ENCODE results near the gene LTV1.
"Not testable (repeated sequence)": the region's sequence is repeated elsewhere in the genome, so short reads cannot be mapped to it uniquely, and the experiment has no call there.

Gene LTV1

GRCh38 chr6:143843677-143843999 lies 500 bp downstream of the LTV1 start:
- no peak for DNase-seq

- DNase-seq = no peak
Measured at GRCh38 chr6:143844006-143844405, 868 bp downstream of the LTV1 start.

- DNase-seq = no peak
Measured at GRCh38 chr6:143845033-143845432, 1.9 kb downstream of the LTV1 start.

GRCh38 chr6:143851706-143852105 lies 8.6 kb downstream of the LTV1 start:
- DNase-seq = not testable (repeated sequence)

GRCh38 chr6:143855057-143855456 lies 11.9 kb downstream of the LTV1 start:
- not testable (repeated sequence) for DNase-seq

- DNase-seq = not testable (repeated sequence)
Measured at GRCh38 chr6:143856762-143857161, 13.6 kb downstream of the LTV1 start.

- no peak for DNase-seq
Measured at GRCh38 chr6:143857651-143858050, 14.5 kb downstream of the LTV1 start.

GRCh38 chr6:143859891-143860660 lies 16.9 kb downstream of the LTV1 start:
- no peak for DNase-seq

- no peak for DNase-seq
Measured at GRCh38 chr6:143863771-143864170, 20.6 kb downstream of the LTV1 start.

- no peak for DNase-seq
Measured at GRCh38 chr6:143864234-143864633, 21.1 kb downstream of the LTV1 start, which contains the start of gene ZC2HC1B. Gene ZC2HC1B, plus strand, starts transcription at chr6:143864474. Its CDS starts 66 bp downstream, at chr6:143864540.

GRCh38 chr6:143867236-143867635 lies 24.1 kb downstream of the LTV1 start:
- no peak for DNase-seq

GRCh38 chr6:143868808-143869207 lies 25.7 kb downstream of the LTV1 start:
- not testable (repeated sequence) for DNase-seq

GRCh38 chr6:143871202-143871730 lies 28.1 kb downstream of the LTV1 start:
- DNase-seq = not testable (repeated sequence)

- no peak for DNase-seq
Measured at GRCh38 chr6:143872201-143872600, 29.1 kb downstream of the LTV1 start.

- not testable (repeated sequence) for DNase-seq
Measured at GRCh38 chr6:143873600-143873999, 30.5 kb downstream of the LTV1 start.

GRCh38 chr6:143874503-143874902 lies 31.4 kb downstream of the LTV1 start:
- DNase-seq = not testable (repeated sequence)

GRCh38 chr6:143877584-143878271 lies 34.6 kb downstream of the LTV1 start:
- no peak for DNase-seq

- no peak for DNase-seq
Measured at GRCh38 chr6:143878272-143878760, 35.2 kb downstream of the LTV1 start.

- no peak for DNase-seq
Measured at GRCh38 chr6:143880412-143880811, 37.3 kb downstream of the LTV1 start.

GRCh38 chr6:143882401-143882930 lies 39.3 kb downstream of the LTV1 start:
- DNase-seq = no peak

- DNase-seq = no peak
Measured at GRCh38 chr6:143884216-143884900, 41.2 kb downstream of the LTV1 start.

GRCh38 chr6:143885116-143885515 lies 42.0 kb downstream of the LTV1 start:
- DNase-seq = no peak

- DNase-seq = no peak
Measured at GRCh38 chr6:143894655-143895054, 51.5 kb downstream of the LTV1 start.

All from activated T-cell treated with anti-CD3 and anti-CD28 coated beads for 4 hours (primary cell).